H1 (cell line): ENCODE data around the gene DNAJC6. TPM values are rescaled to one million over a fixed set of nuclear protein-coding genes. Genes with fewer than 3 reads are reported as not detected.

Experiments used
- CTCF ChIA-PET: fragments of 300-600 bp; sonication (Branson Sonifier 250); formaldehyde crosslinking; loops from one replicate; lab custom pipeline; 2021; ENCODE audit not compliant: partially characterized antibody; lab: Charles Lee
- POLR2A ChIA-PET: fragments of 300-600 bp; sonication (Branson Sonifier 250); formaldehyde crosslinking; loops from one replicate; lab custom pipeline; 2021; ENCODE audit warnings: inconsistent platforms; ENCODE audit not compliant: partially characterized antibody; lab: Charles Lee
- DNase-seq, 2 experiments: peaks; one replicate each; pipeline versions ENCODE4 v3.0.0 to v3.0.0-alpha.2; 2010 to 2022; ENCODE audit warnings: low spot score in 2 of 2, low read depth in 1 of 2, mixed read lengths in 1 of 2
- FAIRE-seq: peaks from 2 replicates; lab custom pipeline; 2011; peaks lifted over from hg19 to GRCh38; lab: Jason Lieb, UNC
- H2AFZ ChIP-seq: 2 replicates; pipeline ENCODE4 v1.8.1; 2012; ENCODE audit warnings: low read length, inconsistent platforms
- H2AK5ac ChIP-seq: 2 replicates; pipeline ENCODE4 v1.6.1; 2013; ENCODE audit warnings: low read depth, low read length
- H2BK120ac ChIP-seq: replicated peaks from 2 replicates; pipeline ENCODE3; 2013; ENCODE audit warnings: low read depth, low read length, inconsistent platforms
- H2BK12ac ChIP-seq: 2 replicates; pipeline ENCODE4 v1.6.1; 2013; ENCODE audit warnings: low read depth, low read length
- H2BK15ac ChIP-seq: 2 replicates; pipeline ENCODE4 v1.6.1; 2013; ENCODE audit warnings: low read length
- H2BK20ac ChIP-seq: 2 replicates; pipeline ENCODE4 v1.6.1; 2013; ENCODE audit warnings: low read length
- H2BK5ac ChIP-seq: 2 replicates; pipeline ENCODE4 v1.6.1; 2013; ENCODE audit warnings: low read depth, low read length
- H3K14ac ChIP-seq: 2 replicates; pipeline ENCODE4 v1.6.1; 2013; ENCODE audit warnings: inconsistent platforms; ENCODE audit not compliant: insufficient read length
- H3K18ac ChIP-seq: 2 replicates; pipeline ENCODE4 v1.6.1; 2013; ENCODE audit warnings: low read length; ENCODE audit errors: extremely low read depth
- H3K23ac ChIP-seq: 2 replicates; pipeline ENCODE4 v1.6.1; 2013; ENCODE audit warnings: inconsistent platforms; ENCODE audit not compliant: insufficient read length
- H3K23me2 ChIP-seq: 2 replicates; pipeline ENCODE4 v1.6.1; 2013; ENCODE audit warnings: low read depth, low read length
- H3K27ac ChIP-seq: 2 replicates; pipeline ENCODE4 v1.6.1; 2011; ENCODE audit warnings: low read depth, low read length, inconsistent platforms
- H3K27me3 ChIP-seq, 4 experiments: replicated peaks in 1 of 4; 1 replicate in 1 of 4; 2 replicates in 3 of 4; pipeline versions ENCODE4 v1.6.1 to v1.8.1; 2011 to 2013; ENCODE audit warnings: low read length in 3 of 4, mild to moderate bottlenecking in 3 of 4, inconsistent platforms in 2 of 4, mixed read lengths in 2 of 4, moderate library complexity in 1 of 4; ENCODE audit not compliant: control insufficient read depth in 3 of 4, insufficient read depth in 3 of 4; ENCODE audit errors: extremely low read depth in 1 of 4
- H3K36me3 ChIP-seq, 4 experiments: 2 replicates each; pipeline versions ENCODE4 v1.6.1 to v1.8.1; 2011 to 2013; ENCODE audit warnings: mild to moderate bottlenecking in 4 of 4, low read length in 3 of 4, moderate library complexity in 2 of 4, control low read depth in 1 of 4, inconsistent platforms in 1 of 4; ENCODE audit not compliant: insufficient read depth in 4 of 4, control insufficient read depth in 2 of 4
- H3K4ac ChIP-seq: replicated peaks from 2 replicates; pipeline ENCODE3; 2013; ENCODE audit warnings: low read length, low read depth, mixed read lengths, inconsistent platforms; ENCODE audit not compliant: insufficient read length
- H3K4me1 ChIP-seq, 4 experiments: replicated peaks in 1 of 4; 1 replicate in 1 of 4; 2 replicates in 3 of 4; pipeline versions ENCODE4 v1.6.1 to v1.8.1; 2011 to 2013; ENCODE audit warnings: low read length in 3 of 4, inconsistent platforms in 2 of 4, mixed read lengths in 1 of 4; ENCODE audit not compliant: insufficient read depth in 4 of 4, control insufficient read depth in 3 of 4
- H3K4me2 ChIP-seq, 2 experiments: 2 replicates each; pipeline versions ENCODE4 v1.6.1 to v1.8.1; 2011 to 2013; ENCODE audit warnings: low read depth in 2 of 2, low read length in 2 of 2, control low read depth in 1 of 2, inconsistent platforms in 1 of 2, mild to moderate bottlenecking in 1 of 2; ENCODE audit not compliant: insufficient read depth in 1 of 2
- H3K4me3 ChIP-seq, 4 experiments: fragments of 200-600, 300-600 bp in 1 of 4; sonication (generic), shearing (Covaris generic), sonication (Bioruptor Twin) in 1 of 4; 2 replicates each; pipeline versions ENCODE4 v1.5.1 to v1.8.1; 2011 to 2016; ENCODE audit warnings: low read length in 4 of 4, low read depth in 3 of 4, control low read depth in 2 of 4, inconsistent platforms in 2 of 4, mild to moderate bottlenecking in 2 of 4, mixed read lengths in 1 of 4, moderate library complexity in 1 of 4; ENCODE audit not compliant: insufficient read depth in 2 of 4; ENCODE audit errors: extremely low read depth in 1 of 4
- H3K56ac ChIP-seq: replicated peaks from 2 replicates; pipeline ENCODE3; 2013; ENCODE audit warnings: low read depth, mild to moderate bottlenecking, mixed read lengths, low read length, inconsistent platforms; ENCODE audit not compliant: insufficient read length
- H3K79me1 ChIP-seq: 2 replicates; pipeline ENCODE4 v1.6.1; 2013; ENCODE audit warnings: low read depth, low read length, control low read depth
- H3K79me2 ChIP-seq, 2 experiments: 2 replicates each; pipeline versions ENCODE4 v1.6.1 to v1.8.1; 2012 to 2013; ENCODE audit warnings: low read length in 2 of 2, mild to moderate bottlenecking in 2 of 2, inconsistent platforms in 1 of 2; ENCODE audit not compliant: insufficient read depth in 2 of 2, control insufficient read depth in 1 of 2
- H3K9ac ChIP-seq, 4 experiments: replicated peaks in 1 of 4; 1 replicate in 1 of 4; 2 replicates in 3 of 4; pipeline versions ENCODE4 v1.6.1 to v1.8.1; 2011 to 2013; ENCODE audit warnings: low read depth in 3 of 4, low read length in 3 of 4, control low read depth in 2 of 4, mild to moderate bottlenecking in 2 of 4, moderate library complexity in 2 of 4, inconsistent platforms in 1 of 4; ENCODE audit errors: extremely low read depth in 1 of 4
- H3K9me3 ChIP-seq, 2 experiments: 2 replicates each; pipeline versions ENCODE4 v1.6.1 to v1.8.1; 2012 to 2013; ENCODE audit warnings: mild to moderate bottlenecking in 2 of 2, moderate library complexity in 2 of 2, control low read depth in 1 of 2, inconsistent platforms in 1 of 2, low read depth in 1 of 2, low read length in 1 of 2, mixed read lengths in 1 of 2; ENCODE audit not compliant: insufficient read depth in 2 of 2
- H4K20me1 ChIP-seq, 2 experiments: replicated peaks in 1 of 2; 2 replicates each; pipeline versions ENCODE3 to v1.8.1; 2011 to 2013; ENCODE audit warnings: inconsistent platforms in 2 of 2, low read length in 2 of 2, mild to moderate bottlenecking in 1 of 2; ENCODE audit not compliant: insufficient read depth in 2 of 2, control insufficient read depth in 1 of 2
- H4K5ac ChIP-seq: 2 replicates; pipeline ENCODE4 v1.6.1; 2013; ENCODE audit warnings: low read length, low read depth, mixed read lengths, inconsistent platforms; ENCODE audit not compliant: insufficient read length
- H4K8ac ChIP-seq: 2 replicates; pipeline ENCODE4 v1.8.0; 2013; ENCODE audit warnings: mild to moderate bottlenecking, moderate library complexity, low read length, inconsistent platforms; ENCODE audit not compliant: insufficient read depth; ENCODE audit errors: extremely low read depth
- H4K91ac ChIP-seq: replicated peaks from 2 replicates; pipeline ENCODE3; 2013; ENCODE audit warnings: low read length, mixed read lengths, inconsistent platforms; ENCODE audit not compliant: insufficient read length
- ASH2L ChIP-seq: fragments of 200-600, 300-600 bp; sonication (generic); IDR thresholded peaks from one replicate; pipeline ENCODE4 v1.7.1; 2017; ENCODE audit warnings: low read length
- BRCA1 ChIP-seq: IDR thresholded peaks from 2 replicates; pipeline ENCODE4 v1.6.1; 2012; ENCODE audit warnings: low read depth, low read length, improper control_type of control experiment
- CHD1 ChIP-seq: IDR thresholded peaks from 2 replicates; pipeline ENCODE4 v1.6.1; 2012; ENCODE audit warnings: low read depth, low read length, improper control_type of control experiment
- HDAC2 ChIP-seq, 2 experiments: fragments of 300-600 bp in 1 of 2; sonication (generic) in 1 of 2; IDR thresholded peaks; 2 replicates each; pipeline ENCODE4 v1.6.1; 2011 to 2012; ENCODE audit warnings: low read depth in 2 of 2, low read length in 2 of 2, mild to moderate bottlenecking in 2 of 2, moderate library complexity in 2 of 2, borderline replicate concordance in 1 of 2, inconsistent platforms in 1 of 2
- HDAC6 ChIP-seq: IDR thresholded peaks from one replicate; pipeline ENCODE4 v1.7.1; 2012; ENCODE audit warnings: low read depth, mild to moderate bottlenecking, inconsistent platforms, low read length, moderate library complexity
- SRF ChIP-seq: IDR thresholded peaks from 2 replicates; pipeline ENCODE4 v1.6.1; 2011; ENCODE audit warnings: mild to moderate bottlenecking, low read depth, low read length, moderate library complexity
- YY1 ChIP-seq: IDR thresholded peaks from 2 replicates; pipeline ENCODE4 v1.6.1; 2011; ENCODE audit warnings: low read depth, mild to moderate bottlenecking, low read length
- WGBS, 2 experiments: shearing (Covaris generic) in 1 of 2; methylation state at CpG; one replicate each; pipeline versions ENCODE4 v1.1.6 to v1.1.7; 2013 to 2015; ENCODE audit warnings: low lambda C conversion rate in 2 of 2, mixed read lengths in 2 of 2, inconsistent platforms in 1 of 2, low coverage in 1 of 2, missing lambda C conversion rate in 1 of 2; ENCODE audit not compliant: insufficient replicate concordance in 2 of 2, insufficient coverage in 1 of 2, insufficient read length in 1 of 2; ENCODE audit errors: extremely low coverage in 1 of 2, missing lambda C conversion rate in 1 of 2; 5-methylcytosine and 5-hydroxymethylcytosine counted together
- polyA plus RNA-seq, 7 experiments: library from polyadenylated mRNA; depleted of rRNA in 3 of 7; stranded (reverse) in 5 of 7; unstranded in 2 of 7; fragments of >200 nt in 5 of 7; fragments of 200-250 nt in 2 of 7; gene quantifications; 1 replicate in 5 of 7; 2 replicates in 1 of 7; 4 replicates in 1 of 7; pipeline versions ENCODE4 v1.2.1 to v1.2.3, GENCODE V29; 2011 to 2013; ENCODE audit warnings: missing spikeins in 2 of 7, mixed read lengths in 2 of 7
- total RNA-seq: library from RNA; stranded (reverse); fragmentation: NEBNext Ultra II Directional; extraction: Animal tissue kit (Norgen Biotek cat#: 25700); gene quantifications from 2 replicates; pipeline ENCODE4 v1.2.1, GENCODE V29; 2021
- TF ChIP-seq, protein P1 (sequence below): IDR thresholded peaks from 2 replicates; pipeline ENCODE4 v1.6.1; 2011; ENCODE audit warnings: low read length, improper control_type of control experiment

The DNAJC6 gene
- total and polyA plus RNA-seq, 2 of the 8 experiments (the other 6 are each of a cell fraction or from before 2014, with no cell fraction given): 1.6 to 3.0 TPM

DNA sequence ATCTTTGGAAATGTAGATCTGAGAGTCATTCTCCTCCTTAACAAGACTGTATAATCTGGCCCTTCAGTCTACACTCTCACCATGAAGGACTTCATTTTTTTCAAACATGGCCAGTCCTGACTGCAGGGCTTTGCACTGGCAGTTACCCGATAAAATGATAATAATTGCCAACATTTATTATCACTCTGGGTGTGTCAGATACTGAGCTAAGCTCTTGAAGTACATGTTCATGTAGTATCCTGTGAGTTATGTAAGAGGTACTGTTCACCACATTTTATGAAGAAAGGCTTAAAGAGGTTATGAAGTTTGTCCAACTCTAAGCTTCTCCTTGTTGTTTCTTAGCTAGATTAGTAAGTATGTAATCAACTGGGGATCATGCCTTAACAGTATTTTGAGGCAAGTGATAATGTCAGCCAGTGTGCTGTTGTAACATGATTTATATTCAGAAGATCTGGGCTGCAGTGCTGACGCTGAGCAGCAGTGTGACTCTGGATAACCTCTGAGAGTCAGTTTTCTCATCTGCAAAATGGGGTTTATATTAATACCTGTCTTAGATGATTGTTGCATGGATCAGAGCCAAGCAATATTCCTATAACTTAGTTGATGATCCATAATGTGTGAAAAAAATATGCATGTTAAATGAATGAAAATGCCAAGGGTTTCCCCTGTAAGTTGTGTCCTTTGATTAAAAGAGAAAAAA lies 69.1 kb downstream of the DNAJC6 start:
- Histone ChIP-seq H3K27ac (no peak overlapping the region), H3K56ac (no peak overlapping the region), H4K91ac (no peak overlapping the region), H2BK120ac (no peak overlapping the region), H3K23me2 (no peaks in the 10 kb centered on the region), H3K23ac (no peak overlapping the region), H4K20me1 (no peaks in the 10 kb centered on the region), H3K4me3 (no peak overlapping the region), H3K27me3 (no peaks in the 10 kb centered on the region), H3K4ac (no peak overlapping the region), H2BK15ac (no peak overlapping the region), H3K79me2 (no peaks in the 10 kb centered on the region), H3K79me1 (no peaks in the 10 kb centered on the region), H4K5ac (no peak overlapping the region), H3K4me2 (no peak overlapping the region), H3K4me1 (no peaks in the 10 kb centered on the region), H3K9me3 (no peaks in the 10 kb centered on the region), H2AK5ac (no peak overlapping the region), H3K18ac (no peak overlapping the region), H2BK20ac (no peak overlapping the region), H3K9ac (no peak overlapping the region), H3K36me3 (no peaks in the 10 kb centered on the region), H3K14ac (no peak overlapping the region), H2AFZ (no peak overlapping the region), H2BK12ac (no peak overlapping the region), H2BK5ac (no peak overlapping the region), H4K8ac (no peak overlapping the region)
- DNase-seq (no peak), FAIRE-seq (no peak)
- ChIA-PET CTCF (interaction anchor here (1.1 to 1.6 kb wide), 3 partner anchors 13 to 132 kb away, joined by 3 read pairs; no protein-coding TSS in a partner anchor), POLR2A (no interaction called here)
- 91% methylated on average over 2 of the region's 2 CpGs; no CpG with 5 or more reads in 1 of the 2 experiments for WGBS, 2 experiments
- no peak for TF ChIP-seq ASH2L
- TF ChIP-seq CHD1: no peak
- TF ChIP-seq HDAC6: no peak
- TF ChIP-seq, protein P1, sequence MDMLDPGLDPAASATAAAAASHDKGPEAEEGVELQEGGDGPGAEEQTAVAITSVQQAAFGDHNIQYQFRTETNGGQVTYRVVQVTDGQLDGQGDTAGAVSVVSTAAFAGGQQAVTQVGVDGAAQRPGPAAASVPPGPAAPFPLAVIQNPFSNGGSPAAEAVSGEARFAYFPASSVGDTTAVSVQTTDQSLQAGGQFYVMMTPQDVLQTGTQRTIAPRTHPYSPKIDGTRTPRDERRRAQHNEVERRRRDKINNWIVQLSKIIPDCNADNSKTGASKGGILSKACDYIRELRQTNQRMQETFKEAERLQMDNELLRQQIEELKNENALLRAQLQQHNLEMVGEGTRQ: no peak
- TF ChIP-seq HDAC2 (IDR thresholded peaks at IDR 0.05; ENCODE audit: borderline replicate concordance in 1 of 2, low read depth in 2 of 2, low read length in 2 of 2): no peak
- TF ChIP-seq SRF: no peak
- no peak for TF ChIP-seq YY1
- no peak for TF ChIP-seq BRCA1
- TF ChIP-seq, all 59 proteins: peak for 0
